Sigmoid colon (tissue), 4 donors: ENCODE results near the gene OR2W3.

Experiments used
- EP300 ChIP-seq, 4 donors: sonication (generic); formaldehyde crosslinking; IDR thresholded peaks; one replicate each; pipeline ENCODE4 v1.6.1; 2017; ENCODE audit warnings: antibody characterized with exemption in 4 of 4
- POLR2A ChIP-seq, 2 donors: fragments of 450-650 bp; IDR thresholded peaks; one replicate each; pipeline ENCODE4 v1.6.1; 2016; ENCODE audit warnings: antibody characterized with exemption in 2 of 2, mild to moderate bottlenecking in 2 of 2, moderate library complexity in 2 of 2
- POLR2AphosphoS5 ChIP-seq, 4 donors: sonication (generic); formaldehyde crosslinking; IDR thresholded peaks; one replicate each; pipeline ENCODE4 v1.6.1; 2017; ENCODE audit warnings: antibody characterized with exemption in 4 of 4
- TF ChIP-seq, protein P1 (sequence below), 4 experiments: fragments of 450-650 bp in 3 of 4; fragments of 200-600 bp in 1 of 4; IDR thresholded peaks; one replicate each; pipeline ENCODE4 v1.5.1; 2016 to 2019; ENCODE audit warnings: antibody characterized with exemption in 4 of 4, mild to moderate bottlenecking in 3 of 4, moderate library complexity in 2 of 4

DNA sequence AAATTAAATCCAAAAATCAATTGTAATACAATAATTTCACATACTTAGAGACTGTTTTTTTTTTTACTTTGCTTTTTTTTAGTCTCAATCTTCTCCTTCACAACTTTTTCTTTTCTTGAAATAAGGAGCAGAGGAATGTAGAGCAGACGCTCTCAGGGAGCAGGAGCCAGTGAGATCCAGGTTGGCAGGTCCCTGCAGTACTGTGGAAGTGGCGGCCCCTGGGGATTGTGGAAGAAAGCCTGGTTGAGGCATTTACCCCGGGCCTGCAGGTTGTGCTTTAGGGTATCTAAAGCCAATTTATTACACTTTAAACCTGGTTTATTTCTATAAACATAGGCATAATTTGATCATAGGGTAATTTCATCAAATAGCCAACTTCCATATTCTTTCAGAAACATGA is 28.6 kb downstream of the OR2W3 start:
- TF ChIP-seq, protein P1, sequence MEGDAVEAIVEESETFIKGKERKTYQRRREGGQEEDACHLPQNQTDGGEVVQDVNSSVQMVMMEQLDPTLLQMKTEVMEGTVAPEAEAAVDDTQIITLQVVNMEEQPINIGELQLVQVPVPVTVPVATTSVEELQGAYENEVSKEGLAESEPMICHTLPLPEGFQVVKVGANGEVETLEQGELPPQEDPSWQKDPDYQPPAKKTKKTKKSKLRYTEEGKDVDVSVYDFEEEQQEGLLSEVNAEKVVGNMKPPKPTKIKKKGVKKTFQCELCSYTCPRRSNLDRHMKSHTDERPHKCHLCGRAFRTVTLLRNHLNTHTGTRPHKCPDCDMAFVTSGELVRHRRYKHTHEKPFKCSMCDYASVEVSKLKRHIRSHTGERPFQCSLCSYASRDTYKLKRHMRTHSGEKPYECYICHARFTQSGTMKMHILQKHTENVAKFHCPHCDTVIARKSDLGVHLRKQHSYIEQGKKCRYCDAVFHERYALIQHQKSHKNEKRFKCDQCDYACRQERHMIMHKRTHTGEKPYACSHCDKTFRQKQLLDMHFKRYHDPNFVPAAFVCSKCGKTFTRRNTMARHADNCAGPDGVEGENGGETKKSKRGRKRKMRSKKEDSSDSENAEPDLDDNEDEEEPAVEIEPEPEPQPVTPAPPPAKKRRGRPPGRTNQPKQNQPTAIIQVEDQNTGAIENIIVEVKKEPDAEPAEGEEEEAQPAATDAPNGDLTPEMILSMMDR (IDR thresholded peaks at IDR 0.05) = no peak
- no peak for TF ChIP-seq POLR2AphosphoS5 (IDR thresholded peaks at IDR 0.05)
- no peak for TF ChIP-seq POLR2A (IDR thresholded peaks at IDR 0.05)
- no peak for TF ChIP-seq EP300 (IDR thresholded peaks at IDR 0.05)
